HepG2 (cell line): ENCODE data around the gene TJP3. TPM values are rescaled to one million over a fixed set of nuclear protein-coding genes. Genes with fewer than 3 reads are reported as not detected.

ENCODE experiments used
- ASH2L ChIP-seq: fragments of 300-600, 200-600 bp; sonication (generic); IDR thresholded peaks from 2 replicates; pipeline ENCODE4 v1.7.0; 2017; ENCODE audit warnings: low read depth, mild to moderate bottlenecking, moderate library complexity, mixed read lengths, low read length; ENCODE audit not compliant: insufficient read length
- BRF2 ChIP-seq: sonication (generic); formaldehyde crosslinking; IDR thresholded peaks from 2 replicates; pipeline ENCODE4 v1.8.1; 2022; ENCODE audit warnings: mild to moderate bottlenecking, missing genetic modification reagents
- HOXA3 ChIP-seq: sonication (generic); formaldehyde crosslinking; IDR thresholded peaks from 2 replicates; pipeline ENCODE4 v1.5.0; 2020; ENCODE audit warnings: missing genetic modification reagents
- MXD1 ChIP-seq: sonication (generic); formaldehyde crosslinking; IDR thresholded peaks from 2 replicates; pipeline ENCODE4 v1.4.0; 2020; ENCODE audit warnings: mild to moderate bottlenecking, missing genetic modification reagents
- PAXIP1 ChIP-seq: sonication (generic); formaldehyde crosslinking; conservative IDR thresholded peaks from 2 replicates; pipeline ENCODE4 v1.4.0; 2020; ENCODE audit warnings: mild to moderate bottlenecking, missing genetic modification reagents, moderate library complexity
- RNF2 ChIP-seq: fragments of 450-650 bp; conservative IDR thresholded peaks from 2 replicates; pipeline ENCODE4 v1.6.1; 2016; ENCODE audit warnings: low read depth
- YY1 ChIP-seq: IDR thresholded peaks from 2 replicates; pipeline ENCODE4 v1.6.1; 2011; ENCODE audit warnings: low read length, low read depth, moderate library complexity, mild to moderate bottlenecking; ENCODE audit not compliant: insufficient read depth, insufficient replicate concordance
- ZEB1 ChIP-seq: IDR thresholded peaks from 2 replicates; pipeline ENCODE4 v1.6.1; 2012; ENCODE audit warnings: mild to moderate bottlenecking, low read depth, inconsistent platforms; ENCODE audit not compliant: insufficient replicate concordance
- ZNF280B ChIP-seq: sonication (generic); formaldehyde crosslinking; IDR thresholded peaks from 2 replicates; pipeline ENCODE4 v1.5.0; 2020; ENCODE audit warnings: missing genetic modification reagents, mild to moderate bottlenecking, borderline replicate concordance
- ZNF646 ChIP-seq: sonication (generic); formaldehyde crosslinking; IDR thresholded peaks from 2 replicates; pipeline ENCODE4 v1.9.0; 2021; ENCODE audit warnings: mild to moderate bottlenecking, missing genetic modification reagents
- ZNF674 ChIP-seq: sonication (generic); formaldehyde crosslinking; IDR thresholded peaks from 2 replicates; pipeline ENCODE4 v1.5.0; 2020; ENCODE audit warnings: low read depth, mild to moderate bottlenecking, missing genetic modification reagents
- ZNF724P ChIP-seq: sonication (generic); formaldehyde crosslinking; IDR thresholded peaks from 2 replicates; pipeline ENCODE4 v1.8.0; 2022; ENCODE audit warnings: missing genetic modification reagents, borderline replicate concordance
- polyA plus RNA-seq, 8 experiments: library from polyadenylated mRNA; depleted of rRNA in 3 of 8; stranded (reverse) in 7 of 8; unstranded in 1 of 8; fragments of >200 nt; fragmentation: Illumina TruSeq in 4 of 8; extraction: Trizol in 4 of 8; gene quantifications; 2 replicates each; pipeline versions ENCODE4 v1.2.1 to v1.2.3, GENCODE V29; 2011 to 2016; ENCODE audit warnings: low read depth in 4 of 8, missing spikeins in 1 of 8, mixed read lengths in 1 of 8; ENCODE audit not compliant: insufficient read depth in 1 of 8
- total RNA-seq, 5 experiments: library from RNA; depleted of rRNA; stranded (reverse); fragments of >200 nt; fragmentation: Illumina TruSeq; extraction: Trizol; gene quantifications; 2 replicates each; pipeline ENCODE4 v1.2.3, GENCODE V29; 2016; ENCODE audit warnings: low read depth in 1 of 5

Gene TJP3
- total and polyA plus RNA-seq, 2 of the 13 experiments (the other 11 are each of a cell fraction or from before 2014, with no cell fraction given): 2.3 to 21.5 TPM

GRCh38 chr19:3668331-3669081 lies 39.7 kb upstream of the TJP3 start (continued):
- TF ChIP-seq ZNF724P (CRISPR knock-in tag): 0 out of 2 replicates have a peak, but pooled peaks have one; percentile 46
- TF ChIP-seq ZNF674 (CRISPR knock-in tag): no peak
- peak; percentile 74 for TF ChIP-seq MXD1
- TF ChIP-seq PAXIP1 (CRISPR knock-in tag): peak; percentile 62
- peak; percentile 42; the same call in 1 of the 2 replicates for TF ChIP-seq ZNF646 (CRISPR knock-in tag)
- TF ChIP-seq YY1: no peak
- TF ChIP-seq HOXA3 (CRISPR knock-in tag): peak; percentile 67
- TF ChIP-seq ASH2L: peak; percentile 26
- no peak for TF ChIP-seq ZEB1
- TF ChIP-seq ZNF280B (CRISPR knock-in tag): peak; percentile 88
- TF ChIP-seq BRF2 (CRISPR knock-in tag): 0 out of 2 replicates have a peak, but pooled peaks have one; percentile 22
- TF ChIP-seq RNF2: peak; percentile 91
